Measurements from ENCODE around the gene PALB2. TPM values are rescaled to one million over a fixed set of nuclear protein-coding genes. Genes with fewer than 3 reads are reported as not detected.

The PALB2 gene
- total RNA-seq, 3 donors from 2014 or later (not counting 1 experiment from before 2014, with no cell fraction given), result 10.7 to 12.8 (median 10.9) TPM

DNA sequence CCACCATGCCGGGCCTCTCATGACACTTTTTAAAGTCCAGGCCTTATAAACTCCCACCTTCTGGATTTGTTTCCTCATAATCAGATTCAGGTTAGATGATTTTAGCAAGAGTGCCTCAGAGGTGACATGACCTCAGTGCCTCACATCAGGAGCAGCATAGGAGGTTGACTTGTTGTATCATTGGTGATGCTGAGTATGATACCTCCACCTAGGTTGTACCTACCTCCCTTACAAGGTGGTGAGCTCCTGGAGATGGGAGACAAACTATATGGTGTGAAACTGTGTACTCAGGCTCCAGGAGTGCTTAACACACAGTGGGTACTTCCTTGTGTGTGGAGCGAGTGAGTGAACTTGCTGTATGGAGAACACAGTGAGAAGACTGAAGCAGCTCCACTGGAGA lies 63.6 kb downstream of the PALB2 start:
- no peaks in the 10 kb centered on the region for H3K36me3 Mint-ChIP-seq
- no peaks in the 10 kb centered on the region for H3K27me3 ChIP-seq (ENCODE audit: control insufficient read depth, insufficient read depth, low read length)
- ATAC-seq, result no peak
- no peaks in the 10 kb centered on the region for H3K27me3 Mint-ChIP-seq (ENCODE audit: low read depth in 2 of 2)
- no peak overlapping the region for H3K4me3 ChIP-seq (ENCODE audit: low read length)
- no peak for DNase-seq
- no peaks in the 10 kb centered on the region for H3K4me1 Mint-ChIP-seq
- no peak overlapping the region for H3K4me3 Mint-ChIP-seq
- H3K36me3 ChIP-seq (ENCODE audit: control insufficient read depth, insufficient read depth, low read length), result peaks cover 59% of the 10 kb centered on the region
- H3K27ac ChIP-seq (ENCODE audit: low read length), result no peak overlapping the region
- intact Hi-C loops (cut with micrococcal nuclease), result no loop called here
- H3K9me3 ChIP-seq (ENCODE audit: control insufficient read depth, insufficient read depth, low read length), result no peaks in the 10 kb centered on the region
- H3K9me3 Mint-ChIP-seq, result no peaks in the 10 kb centered on the region
- 100% methylated on average over 2 of the region's 2 CpGs for WGBS (ENCODE audit: insufficient coverage)
- H3K27ac Mint-ChIP-seq, result no peak overlapping the region
- H3K4me1 ChIP-seq (ENCODE audit: control insufficient read depth, insufficient read depth, low read length), result no peaks in the 10 kb centered on the region
- TF ChIP-seq, protein P1, sequence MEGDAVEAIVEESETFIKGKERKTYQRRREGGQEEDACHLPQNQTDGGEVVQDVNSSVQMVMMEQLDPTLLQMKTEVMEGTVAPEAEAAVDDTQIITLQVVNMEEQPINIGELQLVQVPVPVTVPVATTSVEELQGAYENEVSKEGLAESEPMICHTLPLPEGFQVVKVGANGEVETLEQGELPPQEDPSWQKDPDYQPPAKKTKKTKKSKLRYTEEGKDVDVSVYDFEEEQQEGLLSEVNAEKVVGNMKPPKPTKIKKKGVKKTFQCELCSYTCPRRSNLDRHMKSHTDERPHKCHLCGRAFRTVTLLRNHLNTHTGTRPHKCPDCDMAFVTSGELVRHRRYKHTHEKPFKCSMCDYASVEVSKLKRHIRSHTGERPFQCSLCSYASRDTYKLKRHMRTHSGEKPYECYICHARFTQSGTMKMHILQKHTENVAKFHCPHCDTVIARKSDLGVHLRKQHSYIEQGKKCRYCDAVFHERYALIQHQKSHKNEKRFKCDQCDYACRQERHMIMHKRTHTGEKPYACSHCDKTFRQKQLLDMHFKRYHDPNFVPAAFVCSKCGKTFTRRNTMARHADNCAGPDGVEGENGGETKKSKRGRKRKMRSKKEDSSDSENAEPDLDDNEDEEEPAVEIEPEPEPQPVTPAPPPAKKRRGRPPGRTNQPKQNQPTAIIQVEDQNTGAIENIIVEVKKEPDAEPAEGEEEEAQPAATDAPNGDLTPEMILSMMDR (IDR thresholded peaks at IDR 0.05), result no peak

GRCh38 chr16:23575834-23576233 lies 65.3 kb downstream of the PALB2 start:
- H3K9me3 ChIP-seq (ENCODE audit: control insufficient read depth, insufficient read depth, low read length), result no peaks in the 10 kb centered on the region
- Mint-ChIP-seq H3K27ac (no peak overlapping the region), H3K27me3 (ENCODE audit: low read depth in 2 of 2) (no peaks in the 10 kb centered on the region), H3K4me3 (no peak overlapping the region), H3K9me3 (no peaks in the 10 kb centered on the region), H3K4me1 (no peaks in the 10 kb centered on the region), H3K36me3 (no peaks in the 10 kb centered on the region)
- DNase-seq (no peak), ATAC-seq (no peak)
- H3K27ac ChIP-seq (ENCODE audit: low read length), result no peak overlapping the region
- H3K36me3 ChIP-seq (ENCODE audit: control insufficient read depth, insufficient read depth, low read length), result peaks cover 56% of the 10 kb centered on the region
- no peaks in the 10 kb centered on the region for H3K27me3 ChIP-seq (ENCODE audit: control insufficient read depth, insufficient read depth, low read length)
- TF ChIP-seq, protein P1 (IDR thresholded peaks at IDR 0.05), result no peak
- intact Hi-C loops (cut with micrococcal nuclease), result no loop called here
- H3K4me3 ChIP-seq (ENCODE audit: low read length), result no peak overlapping the region
- H3K4me1 ChIP-seq (ENCODE audit: control insufficient read depth, insufficient read depth, low read length), result no peaks in the 10 kb centered on the region
- 88% methylated on average over 3 of the region's 3 CpGs for WGBS (ENCODE audit: insufficient coverage)

DNA sequence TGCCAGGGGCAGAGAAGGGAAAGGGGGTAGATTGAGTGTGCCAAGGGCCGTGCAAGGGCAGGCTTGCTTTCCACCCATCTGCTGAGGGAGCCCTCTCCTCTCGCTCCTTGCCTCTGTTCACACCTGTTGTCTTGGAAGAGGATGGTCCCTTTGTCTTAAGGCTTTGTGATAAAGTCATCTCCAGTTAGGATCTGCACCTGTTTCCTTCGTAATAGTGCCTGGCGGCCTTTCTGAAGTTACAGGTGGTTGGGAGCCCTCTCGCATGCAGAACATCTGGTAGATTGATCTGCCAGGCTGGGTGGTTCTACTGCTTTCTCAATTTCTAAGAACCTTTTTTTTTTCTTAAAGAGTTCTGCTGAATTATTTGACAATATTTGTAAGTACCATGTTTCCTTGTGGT lies 67.3 kb downstream of the PALB2 start:
- Histone ChIP-seq H3K36me3 (ENCODE audit: control insufficient read depth, insufficient read depth, low read length) (peaks cover 56% of the 10 kb centered on the region), H3K27me3 (ENCODE audit: control insufficient read depth, insufficient read depth, low read length) (no peaks in the 10 kb centered on the region), H3K27ac (ENCODE audit: low read length) (no peak overlapping the region), H3K4me3 (ENCODE audit: low read length) (no peak overlapping the region), H3K9me3 (ENCODE audit: control insufficient read depth, insufficient read depth, low read length) (no peaks in the 10 kb centered on the region), H3K4me1 (ENCODE audit: control insufficient read depth, insufficient read depth, low read length) (peaks cover 4% of the 10 kb centered on the region)
- DNase-seq (no peak), ATAC-seq (no peak)
- TF ChIP-seq, protein P1 (IDR thresholded peaks at IDR 0.05), result no peak
- no peaks in the 10 kb centered on the region for H3K9me3 Mint-ChIP-seq
- H3K4me3 Mint-ChIP-seq, result no peak overlapping the region
- intact Hi-C loops (cut with micrococcal nuclease), result no loop called here
- WGBS (ENCODE audit: insufficient coverage), result 93% methylated on average over 5 of the region's 5 CpGs
- no peaks in the 10 kb centered on the region for H3K36me3 Mint-ChIP-seq
- H3K27me3 Mint-ChIP-seq (ENCODE audit: low read depth in 2 of 2), result no peaks in the 10 kb centered on the region
- H3K4me1 Mint-ChIP-seq, result no peaks in the 10 kb centered on the region
- H3K27ac Mint-ChIP-seq, result no peak overlapping the region

GRCh38 chr16:23572394-23572793 lies 68.7 kb downstream of the PALB2 start:
- WGBS (ENCODE audit: insufficient coverage), result 99% methylated on average over 7 of the region's 9 CpGs
- Histone ChIP-seq H3K27ac (ENCODE audit: low read length) (no peak overlapping the region), H3K4me1 (ENCODE audit: control insufficient read depth, insufficient read depth, low read length) (peaks cover 4% of the 10 kb centered on the region), H3K36me3 (ENCODE audit: control insufficient read depth, insufficient read depth, low read length) (peaks cover 61% of the 10 kb centered on the region), H3K27me3 (ENCODE audit: control insufficient read depth, insufficient read depth, low read length) (no peaks in the 10 kb centered on the region), H3K4me3 (ENCODE audit: low read length) (no peak overlapping the region), H3K9me3 (ENCODE audit: control insufficient read depth, insufficient read depth, low read length) (no peaks in the 10 kb centered on the region)
- H3K9me3 Mint-ChIP-seq, result no peaks in the 10 kb centered on the region
- H3K36me3 Mint-ChIP-seq, result no peaks in the 10 kb centered on the region
- no peak overlapping the region for H3K27ac Mint-ChIP-seq
- ATAC-seq, result no peak
- H3K4me3 Mint-ChIP-seq, result no peak overlapping the region
- no peaks in the 10 kb centered on the region for H3K27me3 Mint-ChIP-seq (ENCODE audit: low read depth in 2 of 2)
- intact Hi-C loops (cut with micrococcal nuclease), result no loop called here
- no peak for DNase-seq
- H3K4me1 Mint-ChIP-seq, result no peaks in the 10 kb centered on the region
- TF ChIP-seq, protein P1 (IDR thresholded peaks at IDR 0.05), result no peak

Data from natural killer cell (primary cell).